HG03139 (cell line): Measurements from ENCODE around the gene OR2L3.
"Not testable (repeated sequence)": the region's sequence is repeated elsewhere in the genome, so short reads cannot be mapped to it uniquely, and the experiment has no call there.

Experiments
- ATAC-seq: cut with Tn5 transposase; IDR thresholded peaks from one replicate; pipeline ENCODE4 v1.9.1; 2021; ENCODE audit not compliant: unreplicated experiment

Gene OR2L3

DNA sequence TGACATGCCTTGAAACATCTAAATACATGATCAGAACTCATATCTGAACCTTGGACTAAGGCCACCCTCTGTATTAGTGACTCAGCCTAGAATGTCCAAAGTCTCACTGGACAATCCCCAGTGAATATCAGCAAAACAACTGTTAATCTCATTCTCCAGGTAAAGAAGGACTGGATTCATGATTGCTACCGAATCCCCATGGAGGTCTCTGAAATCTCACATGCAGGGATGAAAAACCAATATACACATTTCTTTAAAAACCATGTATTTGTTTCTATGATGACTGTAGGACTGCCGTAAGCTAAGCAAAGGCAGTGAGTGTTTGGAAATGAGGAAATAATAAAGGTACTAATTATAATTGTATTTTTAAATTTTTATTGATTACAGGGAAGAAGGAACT lies at the start of gene OR2L3:
TSS of gene OR2L3 (plus strand) at position 301 of the 400 bp plus-strand sequence. CDS start 13,846 bp downstream, outside the sequence.
- ATAC-seq: no peak

- no peak for ATAC-seq
These were observed 47.8 kb upstream of the OR2L3 start for GRCh38 chr1:247998811-247999210.

- no peak for ATAC-seq
These were observed 46.5 kb upstream of the OR2L3 start for GRCh38 chr1:248000169-248000568.

GRCh38 chr1:248007778-248008177 lies 38.9 kb upstream of the OR2L3 start:
- ATAC-seq: no peak

DNA sequence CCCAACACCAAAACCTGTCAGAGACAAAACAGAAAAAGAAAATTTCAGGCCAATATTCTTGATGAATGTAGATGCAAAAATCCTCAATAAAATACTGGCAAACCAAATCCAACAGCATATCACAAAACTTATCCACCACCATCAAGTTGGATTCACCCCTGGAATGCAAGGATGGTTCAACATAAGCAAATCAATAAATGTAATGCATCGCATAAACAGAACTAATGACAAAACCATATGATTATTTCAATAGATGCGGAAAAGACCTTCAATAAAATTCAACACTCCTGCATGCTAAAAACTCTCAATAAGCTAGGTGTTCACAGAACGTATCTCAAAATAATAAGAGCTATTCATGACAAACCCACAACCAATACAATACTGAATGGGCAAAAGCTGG lies 37.0 kb upstream of the OR2L3 start:
- ATAC-seq: no peak

- no peak for ATAC-seq
These were observed 33.4 kb upstream of the OR2L3 start, which contains the start of gene OR2L5 for GRCh38 chr1:248013229-248013710. Gene OR2L5, plus strand, starts transcription at chr1:248013660. Its CDS starts 8,288 bp downstream, at chr1:248021948.

GRCh38 chr1:248015803-248016202 lies 30.8 kb upstream of the OR2L3 start:
- no peak for ATAC-seq

DNA sequence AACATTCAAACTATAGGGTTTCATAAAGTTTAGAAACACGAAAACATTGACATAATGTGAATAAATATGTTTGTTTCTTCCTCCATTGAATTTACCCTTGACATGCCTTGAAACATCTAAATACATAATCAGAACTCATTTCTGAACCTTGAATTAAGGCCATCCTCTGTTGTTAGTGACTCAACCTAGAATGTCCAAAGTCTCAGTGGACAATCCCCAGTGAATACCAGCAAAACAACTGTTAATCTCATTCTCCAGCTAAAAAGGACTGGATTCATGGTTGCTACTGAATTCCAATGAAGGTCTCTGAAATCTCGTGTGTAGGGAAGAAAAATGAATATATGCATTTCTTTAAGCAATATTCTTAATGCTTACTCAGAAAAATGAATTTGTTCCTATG lies 16.9 kb upstream of the OR2L3 start, which contains the start of gene OR2L2:
TSS of gene OR2L2 (plus strand) at position 301 of the 400 bp plus-strand sequence. CDS start 8,198 bp downstream, outside the sequence.
- ATAC-seq: no peak

DNA sequence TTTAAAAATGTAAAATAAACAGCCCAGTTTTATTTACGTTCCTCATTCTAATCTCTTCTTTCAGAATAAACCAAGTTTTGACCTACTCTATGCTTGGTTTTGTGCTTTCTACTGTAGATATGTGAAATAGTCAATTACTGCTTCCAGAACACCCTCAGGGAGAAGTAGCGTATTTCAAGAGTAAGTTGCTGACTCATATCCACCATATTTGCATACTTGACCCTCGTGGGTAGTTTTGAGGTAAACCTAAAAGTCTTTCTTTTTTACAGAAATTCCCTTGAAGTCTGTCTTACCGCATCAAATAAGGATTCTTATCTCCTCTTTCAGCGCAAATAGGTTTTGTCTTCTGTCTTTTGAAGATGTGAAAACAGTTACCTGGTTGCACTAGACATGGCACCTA lies 1.4 kb upstream of the OR2L3 start:
- no peak for ATAC-seq

DNA sequence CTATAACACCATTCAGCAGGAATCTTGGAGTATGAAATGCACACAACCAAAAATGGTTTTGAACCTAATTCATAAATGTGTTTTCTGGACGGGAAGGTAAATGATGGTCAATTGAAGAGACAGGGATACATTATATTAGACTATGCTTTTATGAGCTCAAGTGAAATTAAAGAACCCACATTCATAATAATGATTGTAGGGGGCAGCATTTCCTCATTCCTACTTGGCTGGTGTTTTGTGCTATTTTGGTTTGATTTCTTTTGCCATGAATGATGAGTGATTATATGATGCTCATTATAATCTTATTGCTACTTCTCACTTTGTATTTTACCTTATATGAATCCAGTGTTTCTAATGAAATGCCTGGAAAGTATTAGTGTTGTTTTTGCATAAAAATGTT lies 372 bp downstream of the OR2L3 start:
- ATAC-seq: no peak

DNA sequence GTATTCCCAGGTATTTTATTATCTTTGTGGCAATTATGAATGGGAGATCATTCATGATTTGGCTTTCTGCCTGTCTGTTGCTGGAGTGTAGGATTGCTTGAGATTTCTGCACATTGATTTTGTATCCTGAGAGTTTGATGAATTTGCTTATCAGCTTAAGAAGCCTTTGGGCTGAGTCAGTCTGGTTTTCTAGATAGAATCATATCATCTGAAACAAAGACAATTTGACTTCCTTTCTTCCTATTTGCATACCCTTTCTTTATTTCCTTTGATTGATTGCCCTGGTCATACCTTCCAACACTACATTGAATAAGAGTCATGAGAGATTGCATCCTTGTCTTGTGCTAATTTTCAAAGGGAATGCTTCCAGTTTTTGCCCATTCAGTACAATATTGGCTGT lies 8.0 kb downstream of the OR2L3 start:
- no peak for ATAC-seq

DNA sequence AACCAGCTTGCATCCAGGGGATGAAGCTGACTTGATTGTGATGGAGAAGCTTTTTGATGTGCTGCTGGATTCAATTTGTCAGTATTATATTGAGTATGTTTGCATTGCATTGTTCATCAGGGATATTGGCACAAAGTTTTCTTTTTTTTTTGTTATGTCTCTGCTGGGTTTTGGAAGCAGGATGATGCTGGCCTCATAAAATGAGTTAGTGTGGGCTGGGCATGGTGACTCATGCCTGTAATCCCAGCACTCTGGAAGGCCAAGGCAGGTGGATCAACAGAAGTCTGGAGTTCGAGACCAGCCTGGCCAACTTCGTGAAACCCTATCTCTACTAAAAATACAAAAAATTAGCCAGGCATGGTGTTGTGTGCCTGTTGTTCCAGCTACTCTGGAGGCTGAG lies 8.6 kb downstream of the OR2L3 start:
- no peak for ATAC-seq

- ATAC-seq: no peak
These were observed 18.4 kb downstream of the OR2L3 start for GRCh38 chr1:248065071-248065470.

- no peak for ATAC-seq
These were observed 19.0 kb downstream of the OR2L3 start for GRCh38 chr1:248065604-248066003.

DNA sequence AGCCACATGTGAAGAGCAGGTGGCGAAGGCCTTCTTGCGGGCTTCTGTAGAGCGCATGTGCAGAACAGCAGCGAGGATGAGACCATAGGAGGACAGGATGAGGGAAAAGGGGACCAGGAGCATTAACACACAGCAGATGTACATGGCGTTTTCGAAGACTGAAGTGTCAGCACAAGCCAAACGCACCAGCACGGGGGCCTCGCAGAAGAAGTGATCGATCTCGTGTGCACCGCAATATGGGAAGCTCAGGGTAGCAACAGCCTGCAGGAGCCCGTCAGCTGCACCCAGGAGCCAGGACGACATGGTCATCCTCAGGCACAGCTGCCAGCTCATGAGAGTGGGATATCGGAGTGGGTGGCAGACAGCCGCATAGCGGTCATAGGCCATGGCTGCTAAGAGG lies 37.2 kb downstream of the OR2L3 start:
- not testable (repeated sequence) for ATAC-seq

GRCh38 chr1:248094884-248095283 lies 48.2 kb downstream of the OR2L3 start, which contains the start of gene OR2L13:
Gene OR2L13, plus strand, starts transcription at chr1:248095184. Its CDS starts 4,192 bp downstream, at chr1:248099376.
- no peak for ATAC-seq

- no peak for ATAC-seq
These were observed 51.9 kb downstream of the OR2L3 start for GRCh38 chr1:248098529-248098928.

- no peak for ATAC-seq
These were observed 56.2 kb downstream of the OR2L3 start for GRCh38 chr1:248102847-248103246.

GRCh38 chr1:248111157-248111556 lies 64.5 kb downstream of the OR2L3 start:
- no peak for ATAC-seq
